GM15510 (cell line): ENCODE results near the gene ZNF830.

Source experiments
- POLR2A ChIP-seq: IDR thresholded peaks from 3 replicates; pipeline ENCODE4 v1.6.1; 2011; ENCODE audit warnings: borderline replicate concordance; ENCODE audit not compliant: insufficient read length; ENCODE audit errors: extremely low read depth

The ZNF830 gene, protein sequence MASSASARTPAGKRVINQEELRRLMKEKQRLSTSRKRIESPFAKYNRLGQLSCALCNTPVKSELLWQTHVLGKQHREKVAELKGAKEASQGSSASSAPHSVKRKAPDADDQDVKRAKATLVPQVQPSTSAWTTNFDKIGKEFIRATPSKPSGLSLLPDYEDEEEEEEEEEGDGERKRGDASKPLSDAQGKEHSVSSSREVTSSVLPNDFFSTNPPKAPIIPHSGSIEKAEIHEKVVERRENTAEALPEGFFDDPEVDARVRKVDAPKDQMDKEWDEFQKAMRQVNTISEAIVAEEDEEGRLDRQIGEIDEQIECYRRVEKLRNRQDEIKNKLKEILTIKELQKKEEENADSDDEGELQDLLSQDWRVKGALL

DNA sequence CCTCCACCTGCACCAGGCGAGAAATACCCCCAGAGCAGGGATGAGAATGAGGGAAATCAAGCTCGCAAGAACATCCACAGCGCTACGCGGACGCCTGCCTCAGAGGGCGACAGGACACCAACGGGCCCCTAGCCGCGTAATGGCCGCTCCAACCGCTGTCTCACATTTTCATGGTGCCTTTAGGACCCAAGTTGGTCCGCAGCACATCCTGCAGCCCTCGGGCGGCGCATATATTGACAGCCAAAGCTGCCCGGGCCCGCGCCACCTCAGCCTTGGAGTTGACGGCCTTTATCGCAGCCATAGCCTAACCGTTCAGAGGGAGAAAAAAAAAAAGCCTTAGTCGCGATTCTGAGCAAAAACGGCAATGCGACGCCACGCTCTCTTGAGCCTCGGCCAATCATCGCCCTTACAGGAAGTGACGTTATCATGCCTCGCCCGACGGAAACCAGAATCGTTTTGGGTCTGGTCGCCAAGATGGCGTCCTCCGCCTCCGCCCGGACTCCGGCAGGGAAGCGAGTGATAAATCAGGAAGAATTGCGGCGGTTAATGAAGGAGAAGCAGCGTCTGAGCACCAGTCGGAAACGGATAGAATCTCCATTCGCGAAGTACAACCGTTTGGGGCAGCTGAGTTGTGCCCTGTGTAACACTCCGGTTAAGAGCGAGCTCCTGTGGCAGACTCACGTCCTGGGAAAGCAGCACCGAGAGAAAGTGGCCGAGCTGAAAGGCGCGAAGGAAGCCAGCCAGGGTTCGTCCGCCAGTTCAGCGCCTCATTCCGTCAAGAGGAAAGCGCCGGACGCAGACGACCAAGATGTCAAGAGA lies at the start of gene ZNF830, which contains the start of gene CCT6B:
ZNF830 (plus strand) TSS at position 448 of the 819 bp plus-strand sequence; CDS start at position 475, 27 bp downstream.
CCT6B (minus strand) TSS at position 368 of the 819 bp plus-strand sequence; CDS start at position 301, 67 bp downstream.
- peak; percentile 82 for TF ChIP-seq POLR2A

DNA sequence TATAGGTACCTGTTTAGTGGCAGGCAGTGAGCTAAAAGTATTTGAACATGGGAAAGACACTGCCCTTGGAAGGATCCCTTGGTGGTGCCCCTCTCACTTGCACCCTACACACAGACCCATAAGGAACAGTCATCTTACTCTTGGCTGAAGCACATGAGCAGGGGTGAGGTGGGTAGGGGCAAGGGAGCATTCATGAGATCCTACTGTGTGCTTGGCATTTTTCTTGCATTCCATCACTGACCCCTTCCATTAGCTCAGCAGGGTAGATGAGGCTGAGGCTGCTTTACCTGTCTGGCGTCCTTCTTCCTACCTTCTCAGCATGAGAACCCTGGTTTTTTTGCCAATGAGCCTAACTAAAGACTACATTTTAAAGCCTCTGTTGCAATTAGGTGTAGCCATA lies 48.3 kb upstream of the ZNF830 start:
- no peak for TF ChIP-seq POLR2A

DNA sequence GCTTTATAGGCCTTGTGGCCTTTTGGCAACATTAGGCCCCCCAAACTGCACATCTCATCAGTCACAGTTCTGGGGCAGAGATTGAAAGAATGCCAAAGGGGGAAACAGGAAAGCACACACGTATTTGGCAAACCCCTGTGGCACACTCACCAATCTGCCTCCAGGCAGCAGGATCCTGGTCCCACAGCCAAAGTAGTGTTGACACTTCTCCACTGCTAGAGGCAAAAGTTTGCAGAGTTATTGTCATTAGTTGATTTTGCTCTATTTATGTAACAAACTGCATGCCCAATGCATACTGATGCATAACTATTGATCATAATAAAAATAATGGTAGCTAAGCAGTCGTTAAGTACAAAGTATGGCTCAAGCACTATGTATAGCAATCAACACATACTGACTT lies 45.2 kb upstream of the ZNF830 start:
- no peak for TF ChIP-seq POLR2A

DNA sequence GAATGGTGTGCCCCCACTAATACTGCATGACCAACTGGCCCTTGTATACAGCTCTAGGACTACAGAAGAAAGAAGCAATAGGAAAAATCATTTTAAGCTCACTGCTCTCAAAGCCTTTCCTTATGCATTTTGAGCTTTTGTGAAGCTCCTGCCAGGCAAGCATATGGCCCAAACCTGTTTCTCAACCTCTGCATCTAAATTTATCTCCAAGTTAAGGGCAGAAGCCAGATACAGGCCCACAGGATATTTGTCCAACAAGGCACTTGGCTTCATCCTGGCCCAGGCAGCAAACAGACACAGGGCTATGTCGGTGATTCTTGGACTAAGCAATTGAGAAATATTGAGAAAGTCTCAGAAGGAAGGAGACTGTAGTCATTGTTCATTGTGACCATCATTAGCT lies 44.0 kb upstream of the ZNF830 start:
- TF ChIP-seq POLR2A = no peak

DNA sequence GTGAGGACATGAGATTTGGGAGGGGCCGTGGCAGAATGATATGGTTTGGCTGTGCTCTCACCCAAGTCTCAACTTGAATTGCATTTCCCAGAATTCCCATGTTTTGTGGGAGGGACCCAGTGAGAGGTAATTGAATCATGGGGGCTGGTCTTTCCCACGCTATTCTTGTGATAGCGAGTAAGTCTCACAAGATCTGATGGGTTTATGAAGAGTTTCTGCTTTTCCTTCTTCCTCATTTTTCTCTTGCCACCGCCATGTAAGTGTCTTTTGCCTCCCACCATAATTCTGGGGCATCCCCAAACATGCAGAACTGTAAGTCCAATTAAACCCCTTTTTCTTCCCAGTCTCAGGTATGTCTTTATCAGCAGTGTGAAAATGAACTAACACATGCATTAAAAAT lies 40.7 kb upstream of the ZNF830 start:
- TF ChIP-seq POLR2A = no peak

DNA sequence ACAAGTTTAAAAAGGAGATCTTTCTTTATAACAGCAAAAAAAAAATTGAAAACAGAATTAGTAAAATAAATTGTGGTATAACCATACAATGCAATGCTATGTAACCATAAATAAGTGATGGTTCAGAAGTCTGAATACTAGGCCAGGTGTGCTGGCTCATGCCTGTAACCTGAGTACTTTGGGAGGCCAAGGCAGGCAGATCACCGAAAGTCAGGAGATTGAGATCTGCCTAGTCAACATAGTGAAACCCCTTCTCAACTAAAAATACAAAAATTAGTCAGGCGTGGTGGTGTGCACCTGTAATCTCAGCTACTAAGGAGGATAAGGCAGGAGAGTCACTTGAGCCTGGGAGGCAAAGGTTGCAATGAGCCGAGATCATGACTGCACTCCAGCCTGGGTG lies 34.7 kb upstream of the ZNF830 start:
- TF ChIP-seq POLR2A = no peak

DNA sequence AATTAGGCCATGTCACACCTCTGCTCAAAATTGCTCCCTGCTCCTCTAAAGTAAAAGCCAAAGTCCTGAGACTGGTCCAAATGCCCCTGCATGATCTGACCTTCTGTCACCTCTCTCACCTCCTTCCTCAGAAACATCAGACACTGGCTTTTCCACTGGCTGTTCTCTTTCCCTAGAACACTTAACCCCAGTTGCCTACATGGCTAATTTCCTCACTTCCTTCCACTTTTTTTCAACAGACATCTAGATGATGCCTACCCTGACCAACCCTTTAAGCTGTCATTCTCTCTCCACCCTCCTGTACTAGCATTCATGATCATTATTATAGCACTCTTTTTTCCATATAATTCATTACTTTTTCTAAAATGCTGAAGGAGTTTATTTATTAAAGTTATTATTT lies 31.1 kb upstream of the ZNF830 start:
- no peak for TF ChIP-seq POLR2A

DNA sequence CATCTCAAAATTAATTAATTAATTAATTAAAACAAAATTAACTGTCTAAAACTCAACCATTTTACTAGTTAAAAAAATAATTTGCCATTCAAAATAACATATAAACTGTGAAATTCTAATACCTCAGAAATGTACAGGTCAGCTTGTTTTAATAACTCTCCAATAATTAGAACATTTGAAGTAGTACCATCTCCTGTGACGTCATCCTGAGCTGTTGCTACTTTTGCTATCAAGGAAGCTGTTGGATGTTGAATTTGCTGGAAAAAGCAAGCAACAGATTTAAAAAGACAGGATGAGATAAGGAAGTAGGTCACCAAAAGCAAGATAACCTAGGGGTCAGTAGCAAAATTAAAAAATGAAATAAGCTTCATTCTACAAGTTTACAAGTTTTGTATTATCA lies 2.9 kb upstream of the ZNF830 start:
- TF ChIP-seq POLR2A = no peak

DNA sequence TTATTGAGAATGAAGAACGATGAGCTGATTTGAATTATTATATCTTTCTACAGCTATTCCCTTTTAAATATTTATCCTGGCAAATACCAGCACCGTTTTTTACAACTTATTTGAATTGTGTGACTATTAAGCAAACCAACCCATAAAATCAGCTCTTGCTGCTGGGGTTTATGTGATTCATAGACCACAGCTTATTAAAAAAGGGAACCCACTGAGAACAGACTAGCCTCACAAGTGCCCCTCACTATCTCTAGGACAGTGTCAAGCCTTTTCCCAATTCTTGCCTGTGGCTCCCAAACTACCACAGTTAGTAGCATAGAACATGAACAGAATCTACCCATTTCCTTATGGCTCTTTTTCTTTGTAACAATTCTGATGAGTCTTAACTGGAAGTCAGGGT lies 12.8 kb downstream of the ZNF830 start:
- TF ChIP-seq POLR2A = no peak

DNA sequence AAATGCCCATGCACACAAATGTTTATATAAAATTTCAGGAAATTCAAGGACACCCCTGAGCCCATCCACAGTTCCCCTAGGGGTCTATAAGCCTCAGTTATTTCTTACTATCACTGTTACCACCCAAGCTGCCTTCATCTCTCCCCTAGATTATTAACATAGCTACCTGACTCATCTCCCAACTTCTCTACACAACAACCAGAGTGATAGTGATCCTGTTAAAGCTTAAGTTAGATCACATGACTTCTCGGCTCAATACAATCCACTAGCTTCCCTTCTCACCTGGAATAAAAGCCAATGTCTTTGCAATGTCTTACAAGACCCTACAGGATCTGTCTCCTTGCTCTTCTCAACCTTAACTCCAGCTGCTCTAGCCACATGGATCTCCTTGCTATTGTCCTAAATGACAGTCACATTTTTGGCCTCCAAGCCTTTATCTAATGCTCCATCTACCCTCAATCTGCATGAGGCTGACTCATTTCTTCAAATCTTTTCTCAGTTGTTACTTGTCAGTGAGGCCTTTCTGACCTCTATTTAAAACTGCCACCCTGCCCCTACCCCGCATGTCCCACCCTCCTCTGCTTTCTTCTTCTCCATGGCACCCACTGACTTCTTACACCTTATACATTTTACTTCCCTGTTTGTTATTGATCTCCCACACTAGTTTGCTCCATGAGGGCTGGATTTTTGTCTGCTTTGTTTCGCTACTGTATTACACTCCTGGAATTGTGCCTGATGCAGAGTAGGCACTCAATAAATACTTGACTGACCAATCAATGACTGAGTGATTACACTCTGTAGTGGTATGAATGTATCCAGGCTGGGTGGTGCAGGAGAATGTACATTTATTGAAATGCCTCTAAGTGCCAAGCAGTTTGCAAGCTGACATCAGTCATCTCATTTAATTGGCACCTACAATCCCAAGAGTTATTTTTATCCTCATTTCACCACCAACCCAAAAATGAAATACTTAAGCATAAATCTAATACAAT lies 13.8 kb downstream of the ZNF830 start:
- no peak for TF ChIP-seq POLR2A

DNA sequence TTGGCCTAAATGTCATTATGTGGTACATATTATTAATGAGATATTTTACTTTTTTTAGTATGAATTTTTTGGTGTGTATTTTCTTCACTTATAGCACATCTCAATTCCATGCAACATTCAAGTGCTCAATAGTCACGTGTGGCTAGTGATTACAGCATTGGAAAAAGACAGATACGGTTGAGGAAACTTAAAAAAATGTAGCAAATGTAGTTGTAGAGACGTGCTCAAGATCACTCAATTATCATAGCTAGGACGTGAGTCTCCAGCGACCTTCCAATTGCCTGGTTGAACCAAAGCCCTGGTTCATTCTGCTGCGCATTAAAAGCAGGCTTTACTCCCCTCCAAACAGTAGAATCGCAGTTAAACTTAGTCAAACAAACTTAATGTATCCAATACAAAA lies 17.8 kb downstream of the ZNF830 start:
- no peak for TF ChIP-seq POLR2A

DNA sequence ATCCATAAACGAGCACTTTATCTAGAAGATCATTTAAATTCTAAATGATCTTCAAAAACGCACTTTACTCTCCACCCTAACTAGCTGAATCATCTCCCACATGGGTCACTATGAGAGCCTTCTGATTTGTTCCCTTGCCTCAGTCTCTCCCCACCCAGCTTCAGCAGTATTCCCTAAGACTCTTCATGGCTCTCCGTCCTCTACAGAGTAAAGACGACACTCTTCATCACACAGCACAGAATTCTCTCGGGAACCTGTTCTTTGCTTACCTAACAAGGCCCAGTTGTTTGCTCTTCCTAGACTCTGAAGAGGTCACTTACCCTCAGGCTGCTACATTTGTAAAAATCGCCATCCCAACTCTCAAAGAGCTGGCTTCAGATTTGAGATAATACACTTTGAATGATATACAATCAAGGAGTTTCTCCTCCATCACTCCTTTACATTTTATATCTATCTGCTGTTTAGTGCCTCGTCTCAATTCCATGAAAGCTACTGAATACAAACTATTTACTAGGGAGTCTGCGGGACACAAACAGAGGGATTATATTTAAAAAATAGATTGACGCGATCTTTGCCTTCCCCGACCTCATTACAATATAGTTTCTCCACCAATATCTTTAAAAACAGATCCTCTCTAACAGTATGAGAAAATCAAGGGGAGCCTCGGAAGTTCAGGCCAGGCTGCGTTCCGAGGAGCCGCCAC lies 18.5 kb downstream of the ZNF830 start:
- TF ChIP-seq POLR2A = no peak

DNA sequence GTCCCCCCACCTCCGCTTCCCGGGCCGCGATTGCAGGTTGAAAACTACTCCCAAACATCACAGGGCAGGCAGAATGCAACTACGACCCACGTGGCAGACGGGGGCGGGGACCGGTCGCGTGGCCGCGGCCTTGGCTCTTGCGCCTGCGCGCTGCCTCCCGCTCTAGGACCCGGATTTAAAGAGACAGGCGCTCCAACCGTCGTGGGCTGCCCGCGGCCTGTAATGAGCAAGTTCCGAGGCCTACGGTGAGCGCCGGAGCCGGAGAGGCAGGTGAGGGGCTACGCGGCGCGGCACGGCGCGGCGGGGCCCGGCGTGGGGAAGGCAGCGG lies 19.0 kb downstream of the ZNF830 start, which contains the start of gene LIG3:
LIG3 (plus strand) TSS at position 160 of the 328 bp plus-strand sequence. CDS start 2,494 bp downstream, outside the sequence.
- TF ChIP-seq POLR2A = peak; percentile 68
